Measurements from ENCODE around the gene SLC25A25. TPM values are rescaled to one million over a fixed set of nuclear protein-coding genes. Genes with fewer than 3 reads are reported as not detected.

SLC25A25 gene
- total and polyA plus RNA-seq, 9 of the 15 experiments (the other 6 are each of a cell fraction or from before 2014, with no cell fraction given) = 0.07 to 35.9 (median 23.2) TPM

DNA sequence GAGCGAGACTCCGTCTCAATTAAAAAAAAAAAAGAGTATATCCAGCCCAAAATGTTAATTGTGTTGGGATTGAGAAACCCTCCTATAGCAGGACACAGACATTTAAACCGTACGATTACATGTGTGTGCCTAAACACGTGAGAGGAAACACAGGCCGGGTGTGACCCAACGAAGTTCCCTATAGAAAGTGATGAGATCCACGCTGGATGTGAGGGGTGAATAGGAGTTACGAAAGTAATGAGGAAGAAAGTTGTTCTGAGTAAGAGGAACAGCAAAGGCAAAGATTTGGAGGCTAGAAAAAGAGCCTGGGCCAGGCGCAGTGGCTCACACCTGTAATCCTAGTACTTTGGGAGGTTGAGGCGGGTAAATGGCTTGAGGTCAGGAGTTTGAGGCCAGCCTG, 14.5 kb upstream of the SLC25A25 start:
- H4K20me1 ChIP-seq (replicated peaks; ENCODE audit: control insufficient read depth, insufficient read depth, low read length) = no peaks in the 10 kb centered on the region
- H3K9me3 ChIP-seq (replicated peaks; ENCODE audit: control insufficient read depth, insufficient read depth, low read depth, low read length) = no peaks in the 10 kb centered on the region
- TF ChIP-seq HMG20A (CRISPR knock-in tag; conservative IDR thresholded peaks at IDR 0.05) (no peak), STAG1 (CRISPR knock-in tag; IDR thresholded peaks at IDR 0.05; ENCODE audit: borderline replicate concordance) (no peak), CTBP1 (IDR thresholded peaks at IDR 0.05; ENCODE audit: borderline replicate concordance) (no peak), DPF2 (IDR thresholded peaks at IDR 0.05) (no peak), ZNF239 (CRISPR knock-in tag; IDR thresholded peaks at IDR 0.05) (no peak), CBX2 (IDR thresholded peaks at IDR 0.05; ENCODE audit: insufficient read depth, low read length, poor library complexity, severe bottlenecking) (no peak)
- TF ChIP-seq, protein P1, sequence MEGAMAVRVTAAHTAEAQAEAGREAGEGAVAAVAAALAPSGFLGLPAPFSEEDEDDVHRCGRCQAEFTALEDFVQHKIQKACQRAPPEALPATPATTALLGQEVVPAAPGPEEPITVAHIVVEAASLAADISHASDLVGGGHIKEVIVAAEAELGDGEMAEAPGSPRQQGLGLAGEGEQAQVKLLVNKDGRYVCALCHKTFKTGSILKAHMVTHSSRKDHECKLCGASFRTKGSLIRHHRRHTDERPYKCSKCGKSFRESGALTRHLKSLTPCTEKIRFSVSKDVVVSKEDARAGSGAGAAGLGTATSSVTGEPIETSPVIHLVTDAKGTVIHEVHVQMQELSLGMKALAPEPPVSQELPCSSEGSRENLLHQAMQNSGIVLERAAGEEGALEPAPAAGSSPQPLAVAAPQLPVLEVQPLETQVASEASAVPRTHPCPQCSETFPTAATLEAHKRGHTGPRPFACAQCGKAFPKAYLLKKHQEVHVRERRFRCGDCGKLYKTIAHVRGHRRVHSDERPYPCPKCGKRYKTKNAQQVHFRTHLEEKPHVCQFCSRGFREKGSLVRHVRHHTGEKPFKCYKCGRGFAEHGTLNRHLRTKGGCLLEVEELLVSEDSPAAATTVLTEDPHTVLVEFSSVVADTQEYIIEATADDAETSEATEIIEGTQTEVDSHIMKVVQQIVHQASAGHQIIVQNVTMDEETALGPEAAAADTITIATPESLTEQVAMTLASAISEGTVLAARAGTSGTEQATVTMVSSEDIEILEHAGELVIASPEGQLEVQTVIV (CRISPR knock-in tag; IDR thresholded peaks at IDR 0.05; ENCODE audit: borderline replicate concordance) = no peak
- TF ChIP-seq, protein P2, sequence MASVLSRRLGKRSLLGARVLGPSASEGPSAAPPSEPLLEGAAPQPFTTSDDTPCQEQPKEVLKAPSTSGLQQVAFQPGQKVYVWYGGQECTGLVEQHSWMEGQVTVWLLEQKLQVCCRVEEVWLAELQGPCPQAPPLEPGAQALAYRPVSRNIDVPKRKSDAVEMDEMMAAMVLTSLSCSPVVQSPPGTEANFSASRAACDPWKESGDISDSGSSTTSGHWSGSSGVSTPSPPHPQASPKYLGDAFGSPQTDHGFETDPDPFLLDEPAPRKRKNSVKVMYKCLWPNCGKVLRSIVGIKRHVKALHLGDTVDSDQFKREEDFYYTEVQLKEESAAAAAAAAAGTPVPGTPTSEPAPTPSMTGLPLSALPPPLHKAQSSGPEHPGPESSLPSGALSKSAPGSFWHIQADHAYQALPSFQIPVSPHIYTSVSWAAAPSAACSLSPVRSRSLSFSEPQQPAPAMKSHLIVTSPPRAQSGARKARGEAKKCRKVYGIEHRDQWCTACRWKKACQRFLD (CRISPR knock-in tag; IDR thresholded peaks at IDR 0.05) = no peak
- TF ChIP-seq, protein P3, sequence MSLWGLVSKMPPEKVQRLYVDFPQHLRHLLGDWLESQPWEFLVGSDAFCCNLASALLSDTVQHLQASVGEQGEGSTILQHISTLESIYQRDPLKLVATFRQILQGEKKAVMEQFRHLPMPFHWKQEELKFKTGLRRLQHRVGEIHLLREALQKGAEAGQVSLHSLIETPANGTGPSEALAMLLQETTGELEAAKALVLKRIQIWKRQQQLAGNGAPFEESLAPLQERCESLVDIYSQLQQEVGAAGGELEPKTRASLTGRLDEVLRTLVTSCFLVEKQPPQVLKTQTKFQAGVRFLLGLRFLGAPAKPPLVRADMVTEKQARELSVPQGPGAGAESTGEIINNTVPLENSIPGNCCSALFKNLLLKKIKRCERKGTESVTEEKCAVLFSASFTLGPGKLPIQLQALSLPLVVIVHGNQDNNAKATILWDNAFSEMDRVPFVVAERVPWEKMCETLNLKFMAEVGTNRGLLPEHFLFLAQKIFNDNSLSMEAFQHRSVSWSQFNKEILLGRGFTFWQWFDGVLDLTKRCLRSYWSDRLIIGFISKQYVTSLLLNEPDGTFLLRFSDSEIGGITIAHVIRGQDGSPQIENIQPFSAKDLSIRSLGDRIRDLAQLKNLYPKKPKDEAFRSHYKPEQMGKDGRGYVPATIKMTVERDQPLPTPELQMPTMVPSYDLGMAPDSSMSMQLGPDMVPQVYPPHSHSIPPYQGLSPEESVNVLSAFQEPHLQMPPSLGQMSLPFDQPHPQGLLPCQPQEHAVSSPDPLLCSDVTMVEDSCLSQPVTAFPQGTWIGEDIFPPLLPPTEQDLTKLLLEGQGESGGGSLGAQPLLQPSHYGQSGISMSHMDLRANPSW (CRISPR knock-in tag; IDR thresholded peaks at IDR 0.05) = no peak
- H3K79me2 ChIP-seq (ENCODE audit: control insufficient read depth, insufficient read depth, low read length) = no peaks in the 10 kb centered on the region
- no peak overlapping the region for H2AFZ ChIP-seq (ENCODE audit: low read depth, low read length)
- no TSS peak for BruUV-seq (replicated peaks)
- H3K4me2 ChIP-seq (ENCODE audit: insufficient read depth, low read length) = no peak overlapping the region
- POLR2A ChIA-PET = interaction anchor here (1.2 kb wide), 1 partner anchor 18 kb away, joined by 3 read pairs; no protein-coding TSS in a partner anchor
- in situ Hi-C loops (cut with MboI) = no loop called here
- CTCF ChIA-PET (ENCODE audit: low intra/inter-chr PET ratio) = no interaction called here
- no peaks in the 10 kb centered on the region for H3K27me3 ChIP-seq (ENCODE audit: control insufficient read depth in 2 of 2, insufficient read depth in 2 of 2, low read length in 2 of 2)
- no peak overlapping the region for H3K4me3 ChIP-seq
- DNase-seq (ENCODE audit: extremely low read depth in 1 of 4, low spot score in 3 of 4) = no peak
- ATAC-seq = no peak
- no peaks in the 10 kb centered on the region for H3K9me1 ChIP-seq (ENCODE audit: control insufficient read depth, insufficient read depth, low read length)
- H3K27ac ChIP-seq (ENCODE audit: extremely low read depth, low read depth, low read length) = no peak overlapping the region
- intact Hi-C loops (cut with micrococcal nuclease) = no loop called here
- FAIRE-seq = no peak
- no peaks in the 10 kb centered on the region for H3K36me3 ChIP-seq (ENCODE audit: control insufficient read depth, insufficient read depth, low read length)
- WGBS (ENCODE audit: insufficient coverage, low coverage, missing lambda C conversion rate) = 73% methylated on average over 11 of the region's 11 CpGs
- no peak overlapping the region; a peak in 1 of 4 replicates for H3K9ac ChIP-seq (ENCODE audit: insufficient read depth in 1 of 2, low read depth in 2 of 2, low read length in 2 of 2)
- peaks cover 14 to 17% of the 10 kb centered on the region in 2 experiments; a peak in 4 of 5 replicates for H3K4me1 ChIP-seq (replicated peaks in 1 of 2; ENCODE audit: control insufficient read depth in 2 of 2, insufficient read depth in 2 of 2, low read length in 2 of 2)
